Fibroblast of skin of left quadriceps (primary cell): Measurements from ENCODE around the gene LRCH4.
"Not testable (repeated sequence)": the region's sequence is repeated elsewhere in the genome, so short reads cannot be mapped to it uniquely, and the experiment has no call there.

Experiments used
- DNase-seq, 2 experiments: peaks; one replicate each; pipeline ENCODE4 v3.0.0-alpha.2; 2013; ENCODE audit warnings: low read depth in 2 of 2

The LRCH4 gene

GRCh38 chr7:100544967-100545359, 41.0 kb downstream of the LRCH4 start:
- DNase-seq = no peak

- no peak for DNase-seq
Observed at GRCh38 chr7:100544386-100544785, 41.5 kb downstream of the LRCH4 start.

DNA sequence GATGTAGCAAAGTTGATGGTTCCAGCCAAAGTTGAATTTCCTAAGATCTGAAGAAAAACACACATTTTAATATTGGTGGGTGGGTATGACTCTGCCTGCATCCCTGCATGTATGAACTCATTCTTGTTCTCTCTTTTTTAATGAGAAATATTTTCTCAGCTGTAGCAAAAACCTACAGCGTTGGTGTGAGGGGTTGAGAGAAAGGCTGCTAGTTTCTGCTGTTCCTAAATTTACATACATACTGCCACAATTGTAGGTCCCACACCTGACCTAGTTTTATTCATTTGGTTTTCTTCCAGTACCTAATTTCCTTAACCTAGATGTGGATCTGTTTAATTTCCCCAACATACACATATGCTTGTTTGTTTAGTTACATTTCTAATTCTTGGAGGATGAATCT, 42.3 kb downstream of the LRCH4 start:
- DNase-seq = no peak

GRCh38 chr7:100541309-100541708, 44.6 kb downstream of the LRCH4 start:
- not testable (repeated sequence) for DNase-seq

DNA sequence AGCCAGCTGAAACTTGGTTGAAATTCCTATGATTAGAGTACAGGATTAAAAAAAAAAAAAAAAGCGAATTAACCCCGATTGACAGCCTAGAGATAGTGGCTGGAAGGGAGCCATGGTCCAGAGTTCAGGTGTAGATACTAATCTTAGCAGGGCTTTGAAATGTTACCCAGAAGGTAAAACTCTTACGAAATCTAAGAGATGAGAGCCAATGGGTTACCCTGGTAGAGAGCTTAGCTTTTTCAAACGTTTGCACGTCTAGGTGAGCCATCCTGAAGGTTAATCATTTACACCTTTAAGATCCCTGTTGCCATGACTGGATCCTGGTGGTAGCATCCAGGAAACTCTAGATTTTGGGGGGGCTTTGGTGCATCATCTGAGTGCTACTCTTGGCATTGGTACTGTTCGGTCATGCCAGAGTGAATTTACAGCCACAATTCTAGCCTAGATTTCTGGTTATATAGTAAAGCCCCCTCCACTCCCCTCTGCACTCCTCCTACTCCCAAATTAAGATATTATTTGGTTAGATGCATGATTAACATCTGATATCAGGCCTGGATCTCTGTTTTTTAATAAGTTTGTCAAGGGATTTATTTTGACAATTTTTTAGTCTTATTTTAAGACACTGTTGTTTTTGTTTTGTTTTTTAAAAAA, 45.7 kb downstream of the LRCH4 start:
- no peak for DNase-seq

DNA sequence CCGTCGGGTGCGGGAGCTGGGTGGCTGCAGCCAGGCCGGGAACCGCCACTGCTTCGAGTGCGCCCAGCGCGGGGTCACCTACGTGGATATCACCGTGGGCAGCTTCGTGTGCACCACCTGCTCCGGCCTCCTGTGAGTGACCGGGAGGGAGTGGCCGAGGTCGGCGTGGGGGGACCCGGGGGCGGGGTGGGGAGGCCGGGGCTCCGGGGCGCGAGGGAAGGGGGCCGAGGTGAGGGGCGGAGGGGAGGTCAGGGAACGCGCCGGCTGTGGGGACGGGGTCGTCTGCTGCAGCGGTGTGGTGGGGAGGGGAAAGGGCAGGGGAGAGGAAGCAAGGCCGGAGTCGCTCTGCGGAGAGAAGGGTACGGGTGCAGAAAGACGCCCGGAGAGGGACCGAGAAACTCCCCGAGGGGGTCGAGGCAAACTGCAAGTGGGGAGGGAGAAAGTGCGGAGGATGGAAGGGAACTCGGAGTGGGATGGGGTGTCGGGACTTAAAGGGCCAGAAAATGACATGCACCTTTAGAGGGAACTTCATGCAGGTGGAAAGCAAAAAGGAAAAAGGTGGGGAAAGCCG, 46.4 kb downstream of the LRCH4 start:
- DNase-seq = no peak

DNA sequence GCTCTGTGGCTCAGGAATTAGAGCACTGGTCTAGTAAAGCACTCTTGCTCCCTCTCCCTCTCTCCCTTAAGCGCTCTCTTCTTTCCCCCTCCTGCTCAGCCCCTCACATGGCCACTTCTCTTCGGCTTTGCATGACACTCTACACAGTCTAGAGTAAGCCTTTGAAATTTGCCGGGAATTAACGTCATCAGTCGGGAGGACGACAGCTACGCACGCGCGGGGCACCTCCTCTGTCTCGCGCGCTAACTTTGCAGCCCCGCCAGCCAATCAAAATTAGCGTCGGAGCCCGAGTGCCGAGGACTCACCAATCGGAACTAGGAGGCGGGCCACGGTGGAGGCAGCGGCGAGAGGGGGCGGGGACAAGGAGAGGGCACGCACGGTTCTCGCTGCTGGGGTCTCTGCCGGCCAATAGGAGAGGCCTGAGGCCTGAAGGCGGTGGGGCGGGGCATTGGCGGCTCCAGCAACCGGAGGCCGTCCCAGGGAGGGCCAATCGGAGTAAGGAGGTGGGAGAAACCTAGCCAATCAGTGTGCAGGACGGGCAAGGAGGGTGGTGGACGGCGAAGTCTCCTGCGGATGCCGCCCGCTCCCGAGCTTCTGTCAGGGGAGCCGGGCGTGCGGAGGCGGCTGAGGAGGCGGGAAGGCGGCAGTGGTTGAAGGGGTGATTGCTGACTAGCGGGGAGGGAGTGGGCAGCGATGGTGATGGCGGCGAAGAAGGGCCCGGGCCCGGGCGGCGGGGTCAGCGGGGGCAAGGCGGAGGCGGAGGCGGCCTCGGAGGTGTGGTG, 47.1 kb downstream of the LRCH4 start, which contains the start of gene AGFG2:
Gene AGFG2, plus strand, starts transcription at position 550 of the 782 bp plus-strand sequence. Its CDS starts 144 bp downstream, at position 694.
- peak; percentile 99 for DNase-seq

DNA sequence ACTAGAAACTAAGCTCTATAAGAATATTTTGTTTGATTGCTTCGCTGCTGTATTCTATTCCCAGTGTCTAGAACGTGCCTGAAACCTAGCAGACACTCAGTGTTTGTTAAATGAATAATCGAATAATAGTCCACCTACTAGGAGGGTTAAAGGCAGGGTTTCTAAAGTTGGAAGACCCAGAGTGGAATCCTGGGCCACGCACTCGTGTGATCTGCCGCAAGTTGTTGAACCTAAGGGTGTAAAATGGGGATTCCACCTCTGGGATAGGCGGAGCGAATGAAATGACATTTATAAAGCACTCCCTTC, 47.6 kb downstream of the LRCH4 start:
- DNase-seq = no peak

DNA sequence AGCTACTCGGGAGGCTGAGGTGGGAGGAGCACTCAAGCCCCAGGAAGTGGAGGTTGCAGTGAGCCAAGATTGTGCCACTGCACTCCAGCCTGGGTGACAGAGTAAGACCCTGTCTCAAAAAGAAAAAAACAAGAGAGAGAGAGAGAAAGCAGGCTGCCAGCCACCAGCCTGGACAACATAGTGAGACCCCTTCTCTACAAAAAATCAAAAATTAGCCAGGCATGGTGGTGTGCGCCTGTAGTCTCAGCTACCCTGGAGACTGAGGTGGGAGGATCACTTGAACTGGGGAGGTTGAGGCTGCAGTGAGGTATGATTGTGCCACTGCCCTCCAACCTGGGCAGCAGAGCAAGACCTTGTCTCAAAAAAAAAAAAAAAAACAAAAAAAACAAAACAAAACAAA, 49.2 kb downstream of the LRCH4 start:
- not testable (repeated sequence) for DNase-seq

- DNase-seq = not testable (repeated sequence)
Observed at GRCh38 chr7:100535982-100536381, 49.9 kb downstream of the LRCH4 start.

DNA sequence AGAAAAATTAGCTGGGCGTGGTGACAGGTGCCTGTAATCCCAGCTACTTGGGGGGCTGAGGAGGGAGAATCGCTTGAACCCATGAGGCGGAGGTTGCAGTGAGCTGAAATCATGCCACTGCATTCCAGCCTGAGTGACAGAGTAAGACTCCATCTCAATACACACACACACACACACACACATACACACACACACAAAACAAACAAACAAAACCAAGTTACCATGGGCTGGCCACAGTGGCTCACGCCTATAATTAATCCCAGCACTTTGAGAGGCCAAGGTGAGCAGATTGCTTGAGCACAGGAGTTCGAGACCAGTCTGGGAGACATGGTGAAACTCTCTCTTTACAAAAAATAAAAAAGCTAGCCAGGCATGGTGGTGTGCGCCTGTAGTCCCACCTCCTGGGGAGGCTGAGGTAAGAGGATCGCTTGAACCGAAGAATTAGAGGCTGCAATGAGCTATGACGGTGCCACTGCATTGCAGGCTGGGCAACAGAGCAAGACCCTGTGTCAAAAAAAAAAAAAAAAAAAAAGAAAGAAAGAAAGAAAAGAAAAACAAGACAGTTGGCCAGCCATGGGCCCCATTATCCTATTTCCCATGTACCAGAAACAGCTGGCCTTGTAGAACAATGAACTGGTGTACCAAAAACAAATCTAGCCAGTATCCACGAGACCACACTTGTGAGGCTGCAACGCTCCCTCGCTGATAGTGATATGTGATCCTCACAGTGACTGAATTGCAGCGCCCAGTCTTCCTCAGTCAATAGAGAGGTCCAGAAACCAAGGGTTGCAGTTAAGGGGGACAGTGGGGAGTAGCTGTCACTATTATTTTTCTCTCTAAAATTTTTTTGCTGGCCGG, 53.5 kb downstream of the LRCH4 start:
- no peak for DNase-seq

DNA sequence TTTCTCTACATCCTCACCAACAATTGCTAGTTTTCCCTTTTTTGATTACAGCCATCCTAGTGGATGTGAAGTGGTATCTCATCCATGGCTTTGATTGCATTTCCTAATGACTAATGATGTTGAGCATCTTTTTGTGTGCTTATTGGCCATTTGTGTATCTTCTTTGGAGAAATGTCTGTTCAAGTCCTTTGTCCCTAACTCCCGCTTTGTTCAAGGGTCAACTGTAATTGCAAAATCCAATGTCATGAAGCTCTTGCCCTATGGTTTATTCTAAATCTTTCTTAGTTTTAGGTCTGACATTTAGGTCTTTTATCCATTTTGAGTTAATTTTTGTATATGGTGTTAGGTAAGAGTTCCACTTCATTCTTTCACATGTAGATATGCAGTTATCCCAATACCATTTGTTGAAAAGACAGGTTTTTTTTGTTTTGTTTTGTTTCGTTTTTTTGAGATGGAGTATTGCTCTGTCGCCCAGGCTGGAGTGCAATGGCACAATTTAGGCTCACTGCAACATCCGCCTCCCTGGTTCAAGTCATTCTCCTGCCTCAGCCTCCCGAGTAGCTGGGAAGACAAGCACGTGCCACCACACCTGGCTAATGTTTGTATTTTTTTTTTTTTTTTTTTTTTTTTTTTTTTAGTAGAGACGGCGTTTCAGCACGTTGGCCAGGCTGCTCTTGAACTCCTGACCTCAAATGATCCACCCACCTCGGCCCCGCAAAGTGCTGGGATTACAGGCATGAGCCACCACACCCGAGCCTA, 57.6 kb downstream of the LRCH4 start:
- not testable (repeated sequence) for DNase-seq
